ENCODE measurements around the gene DNMT3A. TPM values are rescaled to one million over a fixed set of nuclear protein-coding genes. Genes with fewer than 3 reads are reported as not detected.
A peak's percentile ranks its signal among the peaks of the same experiment; 100 is the strongest.

DNMT3A gene
- total RNA-seq, 1 donor from 2014 or later, result 83.9 TPM

- no peak for DNase-seq
Observed at GRCh38 chr2:25343187-25343825, 1.6 kb upstream of the DNMT3A start.

- peak; percentile 92 for DNase-seq
Observed at GRCh38 chr2:25342372-25343186, 854 bp upstream of the DNMT3A start.

- DNase-seq, result peak; percentile 68
Observed at GRCh38 chr2:25341011-25341727, 556 bp downstream of the DNMT3A start.

- DNase-seq, result peak; percentile 77
Observed at GRCh38 chr2:25340181-25340921, 1.4 kb downstream of the DNMT3A start.

GRCh38 chr2:25339791-25340180 lies 1.9 kb downstream of the DNMT3A start:
- peak; percentile 57 for DNase-seq

GRCh38 chr2:25339211-25339674 lies 2.5 kb downstream of the DNMT3A start:
- DNase-seq, result peak; percentile 56

GRCh38 chr2:25338401-25338800 lies 3.3 kb downstream of the DNMT3A start:
- no peak for DNase-seq

- no peak for DNase-seq
Observed at GRCh38 chr2:25337891-25338290, 3.8 kb downstream of the DNMT3A start.

- no peak for DNase-seq
Observed at GRCh38 chr2:25337276-25337675, 4.4 kb downstream of the DNMT3A start.

- DNase-seq, result peak; percentile 38
Observed at GRCh38 chr2:25336383-25336841, 5.3 kb downstream of the DNMT3A start.

GRCh38 chr2:25335971-25336370 lies 5.8 kb downstream of the DNMT3A start:
- no peak for DNase-seq

- DNase-seq, result no peak
Observed at GRCh38 chr2:25335204-25335603, 6.5 kb downstream of the DNMT3A start.

GRCh38 chr2:25334482-25334881 lies 7.2 kb downstream of the DNMT3A start:
- DNase-seq, result no peak

- no peak for DNase-seq
Observed at GRCh38 chr2:25333981-25334380, 7.7 kb downstream of the DNMT3A start.

- no peak for DNase-seq
Observed at GRCh38 chr2:25332571-25332970, 9.2 kb downstream of the DNMT3A start.

- no peak for DNase-seq
Observed at GRCh38 chr2:25331686-25332365, 9.9 kb downstream of the DNMT3A start.

- no peak for DNase-seq
Observed at GRCh38 chr2:25330937-25331336, 10.8 kb downstream of the DNMT3A start.

GRCh38 chr2:25330273-25330672 lies 11.5 kb downstream of the DNMT3A start:
- DNase-seq, result no peak

- no peak for DNase-seq
Observed at GRCh38 chr2:25328152-25329085, 13.3 kb downstream of the DNMT3A start.

- DNase-seq, result no peak
Observed at GRCh38 chr2:25326326-25327013, 15.3 kb downstream of the DNMT3A start.
